Fibroblast of mammary gland (primary cell): ENCODE data around the gene HRH2.

Experiments
- DNase-seq: peaks from one replicate; pipeline ENCODE4 v3.0.0-alpha.2; 2010; ENCODE audit warnings: low read depth
- H3K4me3 ChIP-seq: 2 replicates; pipeline ENCODE4 v1.5.1; 2011; ENCODE audit warnings: low read depth, mild to moderate bottlenecking, low read length, moderate library complexity; ENCODE audit not compliant: control insufficient read depth
- TF ChIP-seq, protein P1 (sequence below): conservative IDR thresholded peaks from 2 replicates; pipeline ENCODE4 v1.5.1; 2011; ENCODE audit warnings: low read depth, low read length, inconsistent platforms; ENCODE audit not compliant: control insufficient read depth, insufficient read depth

The HRH2 gene

DNA sequence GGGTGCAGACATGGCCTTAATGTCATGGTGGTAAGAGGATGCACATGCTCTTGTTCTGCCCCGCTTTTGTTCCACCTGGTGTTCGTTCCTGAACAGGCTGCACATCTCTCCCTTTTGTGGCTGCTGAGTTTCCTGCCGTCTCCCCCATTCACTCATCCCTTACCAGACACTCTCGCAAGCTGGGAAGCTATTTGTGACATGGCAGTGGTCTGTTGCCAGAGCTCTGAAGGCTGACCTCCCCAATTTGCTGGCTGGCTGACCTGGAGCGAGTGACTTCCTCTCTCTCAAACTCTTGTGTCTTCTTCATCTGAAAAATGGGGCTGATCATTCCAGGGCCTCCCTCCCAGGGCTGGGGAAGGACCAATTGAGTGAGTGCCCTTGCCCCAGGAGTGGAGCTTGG lies 35.9 kb downstream of the HRH2 start:
- no peak overlapping the region for H3K4me3 ChIP-seq
- TF ChIP-seq, protein P1, sequence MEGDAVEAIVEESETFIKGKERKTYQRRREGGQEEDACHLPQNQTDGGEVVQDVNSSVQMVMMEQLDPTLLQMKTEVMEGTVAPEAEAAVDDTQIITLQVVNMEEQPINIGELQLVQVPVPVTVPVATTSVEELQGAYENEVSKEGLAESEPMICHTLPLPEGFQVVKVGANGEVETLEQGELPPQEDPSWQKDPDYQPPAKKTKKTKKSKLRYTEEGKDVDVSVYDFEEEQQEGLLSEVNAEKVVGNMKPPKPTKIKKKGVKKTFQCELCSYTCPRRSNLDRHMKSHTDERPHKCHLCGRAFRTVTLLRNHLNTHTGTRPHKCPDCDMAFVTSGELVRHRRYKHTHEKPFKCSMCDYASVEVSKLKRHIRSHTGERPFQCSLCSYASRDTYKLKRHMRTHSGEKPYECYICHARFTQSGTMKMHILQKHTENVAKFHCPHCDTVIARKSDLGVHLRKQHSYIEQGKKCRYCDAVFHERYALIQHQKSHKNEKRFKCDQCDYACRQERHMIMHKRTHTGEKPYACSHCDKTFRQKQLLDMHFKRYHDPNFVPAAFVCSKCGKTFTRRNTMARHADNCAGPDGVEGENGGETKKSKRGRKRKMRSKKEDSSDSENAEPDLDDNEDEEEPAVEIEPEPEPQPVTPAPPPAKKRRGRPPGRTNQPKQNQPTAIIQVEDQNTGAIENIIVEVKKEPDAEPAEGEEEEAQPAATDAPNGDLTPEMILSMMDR: no peak
- no peak for DNase-seq

DNA sequence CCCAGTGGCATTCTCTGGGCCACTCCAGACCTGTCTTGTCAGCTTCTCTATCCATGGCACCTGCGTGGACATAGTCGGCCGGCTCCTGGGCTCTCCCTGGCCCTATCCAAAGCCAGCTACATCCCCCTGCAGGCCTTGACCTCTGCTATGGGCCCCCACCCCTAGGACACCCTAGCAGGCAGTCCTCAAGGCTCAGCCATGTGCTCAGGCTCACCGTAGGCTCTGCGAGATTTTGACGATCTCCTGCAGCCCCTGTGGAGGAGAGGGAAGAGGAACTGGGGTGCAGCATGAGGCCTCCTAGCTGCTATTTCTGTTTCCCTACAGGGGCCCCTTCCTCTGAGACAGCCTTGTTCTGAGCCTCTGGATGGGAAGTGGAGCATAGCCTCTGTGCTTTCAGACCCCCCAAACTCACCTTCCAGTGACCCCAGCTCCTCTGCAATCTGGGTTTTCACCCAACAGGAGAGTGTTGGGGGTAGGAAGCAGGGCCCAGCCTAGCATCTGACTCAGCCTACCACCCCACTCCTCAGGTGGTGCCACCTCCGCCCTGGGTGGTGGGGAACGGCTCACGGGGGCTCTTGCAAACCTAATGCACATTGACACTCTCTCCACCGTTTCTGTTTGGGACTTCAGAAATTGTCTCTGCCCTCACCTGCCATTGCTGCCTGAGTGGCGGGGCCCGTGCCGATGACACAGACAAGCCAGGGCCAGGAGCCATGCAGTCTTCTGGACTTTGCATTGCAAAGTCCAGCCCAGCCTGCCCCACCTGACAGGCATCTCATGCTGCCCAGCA lies 36.7 kb downstream of the HRH2 start:
- DNase-seq: no peak
- TF ChIP-seq, protein P1: no peak
- H3K4me3 ChIP-seq: no peak overlapping the region

DNA sequence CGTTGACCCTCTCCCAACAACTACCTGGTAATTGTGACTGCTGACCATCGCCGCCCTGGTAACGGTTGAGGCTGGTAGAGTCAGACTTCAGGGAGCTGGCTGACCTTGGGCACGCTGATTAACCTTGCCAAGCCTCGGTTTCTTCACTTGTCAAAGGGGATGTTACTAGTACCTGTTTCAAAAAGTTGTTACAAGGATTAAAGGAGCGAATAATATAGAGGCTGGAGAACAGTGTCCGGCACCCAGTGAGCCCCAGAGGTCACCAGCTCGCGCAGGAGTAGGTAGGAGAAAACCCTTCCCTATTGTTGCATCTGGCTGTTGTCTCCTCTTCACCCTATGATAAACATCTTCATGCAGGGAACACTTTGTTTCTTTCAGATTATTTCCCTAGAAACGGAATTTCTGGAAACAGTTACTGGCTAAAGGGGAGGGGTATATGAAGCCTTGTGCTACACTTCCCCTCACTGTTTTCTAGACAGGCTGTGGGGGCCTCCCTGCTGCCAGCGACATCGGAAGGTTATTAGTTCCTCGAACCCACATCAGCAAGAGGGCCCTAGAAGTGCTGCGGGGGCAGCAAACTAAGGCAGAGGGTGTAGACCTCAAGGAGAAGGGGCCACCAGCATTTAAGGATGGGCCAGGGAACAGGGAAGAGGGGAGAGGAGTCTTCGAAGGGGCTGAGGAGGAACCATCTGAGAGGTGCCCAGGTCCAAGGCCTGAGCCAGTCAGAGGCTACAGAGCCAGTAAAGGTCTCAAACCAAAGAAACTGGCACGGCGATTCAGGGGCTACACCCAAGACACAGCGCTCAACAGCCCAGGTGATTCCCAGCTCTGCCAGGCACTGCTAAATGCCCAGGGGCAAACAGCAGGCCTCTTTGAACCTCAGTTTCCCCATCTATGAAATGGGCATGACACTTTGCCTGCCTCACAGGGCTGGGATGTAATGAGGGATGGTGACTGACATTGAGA lies 37.6 kb downstream of the HRH2 start:
- no peak overlapping the region for H3K4me3 ChIP-seq
- TF ChIP-seq, protein P1: no peak
- no peak for DNase-seq

GRCh38 chr5:175696139-175696854 lies 38.4 kb downstream of the HRH2 start:
- no peak for DNase-seq
- H3K4me3 ChIP-seq: no peak overlapping the region
- TF ChIP-seq, protein P1: no peak

- H3K4me3 ChIP-seq: no peak overlapping the region
- no peak for DNase-seq
- TF ChIP-seq, protein P1: no peak
Measured at GRCh38 chr5:175696855-175697198, 39.0 kb downstream of the HRH2 start.

DNA sequence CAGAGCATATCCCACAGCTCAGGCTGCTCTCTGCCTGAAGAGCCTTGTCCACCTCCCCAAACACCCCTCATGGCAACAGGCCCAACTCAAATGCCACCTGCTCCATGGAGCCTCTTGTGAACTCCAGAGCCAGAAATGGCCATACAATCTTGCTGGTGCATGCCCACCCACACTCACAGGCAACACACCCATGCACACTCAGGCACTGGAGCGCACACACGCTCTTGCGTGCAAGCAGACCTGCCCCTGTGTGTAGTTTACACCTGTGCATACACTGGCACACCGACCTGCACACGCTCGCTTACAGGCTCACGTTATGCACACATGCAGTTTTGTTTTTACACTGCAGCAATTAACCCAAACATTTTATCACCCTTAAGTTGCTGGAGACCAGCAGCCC lies 40.0 kb downstream of the HRH2 start:
- H3K4me3 ChIP-seq: no peak overlapping the region
- DNase-seq: no peak
- TF ChIP-seq, protein P1: no peak
